Stimulated activated CD4-positive, alpha-beta T cell treated with anti-CD3 and anti-CD28 coated beads, Interleukin-2, amount 100 ng/mL, for 4 hours (primary cell): ENCODE measurements around the gene PHF21B.

Experiments used
- DNase-seq: peaks from one replicate; pipeline ENCODE4 v3.0.0-alpha.2; 2020; ENCODE audit warnings: low read depth

The PHF21B gene

GRCh38 chr22:44840611-44841322 is 169.0 kb downstream of the PHF21B start:
- DNase-seq, result no peak

DNA sequence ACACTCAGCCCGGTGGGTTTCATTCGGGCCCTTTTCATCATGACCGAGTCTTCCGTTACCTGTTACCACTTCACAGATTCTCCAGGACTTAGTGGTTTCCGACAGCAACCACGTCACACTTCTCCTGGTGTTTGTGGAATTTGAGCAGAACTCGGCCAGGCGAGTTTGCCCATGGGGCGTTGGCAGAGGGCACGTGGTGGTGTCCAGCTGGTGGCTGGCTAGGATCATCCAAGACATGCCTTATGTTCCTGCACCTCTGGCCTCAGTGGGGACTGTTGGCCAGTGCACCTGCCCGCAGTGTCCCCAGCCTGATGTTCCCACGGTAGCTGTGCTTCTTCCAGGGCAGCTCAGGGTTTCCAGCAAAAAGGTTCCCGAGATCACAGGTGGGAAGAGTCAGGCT is 170.1 kb downstream of the PHF21B start:
- DNase-seq, result no peak

DNA sequence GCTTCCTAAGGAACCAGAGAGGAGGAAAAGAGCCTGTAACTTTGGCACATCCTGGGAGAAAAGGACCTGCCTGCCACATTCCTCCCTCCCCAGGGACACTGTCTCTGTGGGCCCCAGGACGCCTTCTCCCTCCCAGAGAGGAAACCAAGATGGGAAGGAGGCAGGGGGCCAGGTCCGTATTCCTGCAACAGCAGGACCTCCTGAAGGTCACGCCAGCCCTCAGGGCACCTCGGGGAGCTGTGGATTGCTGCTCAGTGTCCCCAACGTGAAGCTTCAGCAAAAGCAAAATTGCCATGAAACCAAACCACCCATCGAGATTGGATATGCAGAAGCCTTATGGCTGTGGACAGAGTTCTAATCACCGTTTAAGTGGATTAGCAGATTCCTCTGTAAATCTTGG is 170.7 kb downstream of the PHF21B start:
- DNase-seq, result no peak

GRCh38 chr22:44838316-44839016 is 171.3 kb downstream of the PHF21B start:
- no peak for DNase-seq

GRCh38 chr22:44837481-44837880 is 172.3 kb downstream of the PHF21B start:
- DNase-seq, result no peak

GRCh38 chr22:44834065-44834464 is 175.7 kb downstream of the PHF21B start:
- DNase-seq, result no peak

- no peak for DNase-seq
These were observed 177.9 kb downstream of the PHF21B start for GRCh38 chr22:44831885-44832284.
